Upper lobe of left lung (tissue), 6 donors: ENCODE results near the gene ZNF738. TPM values are rescaled to one million over a fixed set of nuclear protein-coding genes. Genes with fewer than 3 reads are reported as not detected.
A peak's percentile ranks its signal among the peaks of the same experiment; 100 is the strongest.

Experiments used
- ATAC-seq, 2 donors: fragments of 200-7000 bp; cut with Tn5 transposase; one replicate each; pipeline ENCODE4 v1.9.1; 2022; ENCODE audit warnings: mild to moderate bottlenecking in 2 of 2, moderate library complexity in 2 of 2; ENCODE audit not compliant: low FRiP score in 2 of 2
- DNase-seq, 2 donors: peaks; one replicate each; pipeline ENCODE4 v3.0.0-alpha.2; 2019 to 2020
- H3K27ac ChIP-seq, 4 donors: fragments of 200-600 bp; sonication (generic); one replicate each; pipeline ENCODE4 v1.5.1; 2016 to 2019
- H3K27me3 ChIP-seq, 4 donors: fragments of 200-600 bp; sonication (generic); one replicate each; pipeline ENCODE4 v1.5.1; 2017 to 2019
- H3K36me3 ChIP-seq, 4 donors: fragments of 200-600 bp; sonication (generic); one replicate each; pipeline ENCODE4 v1.5.1; 2016 to 2019
- H3K4me1 ChIP-seq, 4 donors: fragments of 200-600 bp; sonication (generic); one replicate each; pipeline ENCODE4 v1.5.1; 2018 to 2019
- H3K4me3 ChIP-seq, 4 donors: fragments of 200-600 bp; sonication (generic); one replicate each; pipeline ENCODE4 v1.5.1; 2017 to 2019; ENCODE audit warnings: mild to moderate bottlenecking in 2 of 4, moderate library complexity in 1 of 4
- H3K9me3 ChIP-seq, 4 donors: fragments of 200-600 bp; sonication (generic); one replicate each; pipeline ENCODE4 v1.5.1; 2018 to 2019
- EP300 ChIP-seq, 4 donors: sonication (generic); formaldehyde crosslinking; IDR thresholded peaks; one replicate each; pipeline ENCODE4 v1.5.1; 2017; ENCODE audit warnings: antibody characterized with exemption in 4 of 4, control low read depth in 2 of 4
- POLR2A ChIP-seq, 4 donors: fragments of 450-650 bp; IDR thresholded peaks; one replicate each; pipeline ENCODE4 v1.5.1; 2016 to 2017; ENCODE audit warnings: antibody characterized with exemption in 4 of 4, mild to moderate bottlenecking in 2 of 4
- POLR2AphosphoS5 ChIP-seq, 2 donors: sonication (generic); formaldehyde crosslinking; IDR thresholded peaks; one replicate each; pipeline ENCODE4 v1.5.1; 2017; ENCODE audit warnings: antibody characterized with exemption in 2 of 2
- WGBS, 2 donors: methylation state at CpG; one replicate each; pipeline ENCODE4 v1.1.5; 2017 to 2018; 5-methylcytosine and 5-hydroxymethylcytosine counted together
- total RNA-seq, 6 donors: library from RNA; depleted of rRNA in 4 of 6; stranded (reverse); fragments of >200 nt in 4 of 6; gene quantifications; one replicate each; pipeline versions ENCODE4 v1.1.0 to v1.2.1, GENCODE V29; 2016 to 2021
- TF ChIP-seq, protein P1 (sequence below), 6 experiments: fragments of 450-650 bp in 4 of 6; fragments of 200-600 bp in 2 of 6; sonication (generic) in 2 of 6; IDR thresholded peaks; one replicate each; pipeline ENCODE4 v1.5.1; 2016 to 2019; ENCODE audit warnings: antibody characterized with exemption in 6 of 6
- donor health status: DM: no; HTN: no; CAD: no; lungs with moderate emphysema.
- donor health status: DM: no; HTN: yes; CAD: no; lungs with severe emphysema.

Gene ZNF738
- total RNA-seq, 6 donors from 2014 or later, result 4.0 to 27.2 (median 6.8) TPM

DNA sequence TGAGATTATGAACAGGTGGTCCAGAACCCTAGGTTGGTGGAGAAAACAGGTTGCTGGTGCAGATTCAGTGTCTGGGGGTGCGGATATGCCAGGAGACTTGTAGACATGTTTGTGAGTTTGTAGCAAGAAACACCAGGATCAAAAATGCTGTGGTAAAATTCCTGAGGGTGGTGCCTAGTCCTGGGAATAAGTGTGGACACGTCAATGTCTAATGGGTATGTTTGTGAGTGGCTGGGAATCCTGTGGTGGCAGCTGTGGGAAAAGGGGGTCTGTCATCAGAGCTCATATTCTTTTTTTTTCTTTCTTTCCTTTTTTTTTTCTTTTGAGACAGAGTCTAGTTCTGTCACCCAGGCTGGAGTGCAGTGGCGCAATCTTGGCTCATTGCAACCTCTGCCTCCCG is 36.8 kb upstream of the ZNF738 start:
- peaks cover 0 to 9% (median 0%) of the 10 kb centered on the region in 4 donors for H3K4me1 ChIP-seq
- no peak for TF ChIP-seq POLR2AphosphoS5 (IDR thresholded peaks at IDR 0.05)
- no peak for TF ChIP-seq EP300 (IDR thresholded peaks at IDR 0.05)
- no peak for TF ChIP-seq POLR2A (IDR thresholded peaks at IDR 0.05)
- no peak overlapping the region for H3K4me3 ChIP-seq
- WGBS, 2 donors, result 72 to 74% methylated on average over 4 of the region's 4 CpGs
- H3K27me3 ChIP-seq, result no peaks in the 10 kb centered on the region
- peaks cover 0 to 21% (median 7%) of the 10 kb centered on the region in 4 donors for H3K9me3 ChIP-seq
- peaks cover 0 to 17% (median 7%) of the 10 kb centered on the region in 4 donors for H3K36me3 ChIP-seq
- H3K27ac ChIP-seq, result no peak overlapping the region
- no peak for DNase-seq
- peak in 1 of 2 donors; percentile 17 for ATAC-seq

DNA sequence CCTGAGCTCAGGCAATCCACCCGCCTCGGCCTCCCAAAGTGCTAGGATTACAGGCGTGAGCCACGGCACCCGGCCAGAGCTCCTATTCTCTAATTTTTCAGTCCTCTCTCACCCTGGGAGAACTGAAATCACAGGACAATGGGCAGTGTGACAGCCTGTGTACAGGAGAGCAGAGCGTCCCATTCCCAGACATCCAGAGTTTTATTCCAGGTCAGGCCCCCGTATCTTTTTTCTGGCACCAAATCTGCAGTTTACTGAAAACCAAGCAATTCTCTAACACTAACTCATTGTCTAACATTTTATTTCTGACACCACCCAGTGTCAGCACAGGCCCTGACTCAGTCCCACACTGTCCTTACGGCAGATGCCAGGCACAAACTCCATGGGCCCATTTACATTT is 36.3 kb upstream of the ZNF738 start:
- no peak for DNase-seq
- Histone ChIP-seq H3K4me3 (no peak overlapping the region), H3K9me3 (peaks cover 0 to 21% (median 5%) of the 10 kb centered on the region in 4 donors), H3K36me3 (peaks cover 0 to 20% (median 8%) of the 10 kb centered on the region in 4 donors), H3K4me1 (peaks cover 0 to 11% (median 1%) of the 10 kb centered on the region in 4 donors), H3K27ac (no peak overlapping the region), H3K27me3 (no peaks in the 10 kb centered on the region)
- no peak for TF ChIP-seq POLR2AphosphoS5 (IDR thresholded peaks at IDR 0.05)
- no peak for TF ChIP-seq EP300 (IDR thresholded peaks at IDR 0.05)
- TF ChIP-seq, protein P1, sequence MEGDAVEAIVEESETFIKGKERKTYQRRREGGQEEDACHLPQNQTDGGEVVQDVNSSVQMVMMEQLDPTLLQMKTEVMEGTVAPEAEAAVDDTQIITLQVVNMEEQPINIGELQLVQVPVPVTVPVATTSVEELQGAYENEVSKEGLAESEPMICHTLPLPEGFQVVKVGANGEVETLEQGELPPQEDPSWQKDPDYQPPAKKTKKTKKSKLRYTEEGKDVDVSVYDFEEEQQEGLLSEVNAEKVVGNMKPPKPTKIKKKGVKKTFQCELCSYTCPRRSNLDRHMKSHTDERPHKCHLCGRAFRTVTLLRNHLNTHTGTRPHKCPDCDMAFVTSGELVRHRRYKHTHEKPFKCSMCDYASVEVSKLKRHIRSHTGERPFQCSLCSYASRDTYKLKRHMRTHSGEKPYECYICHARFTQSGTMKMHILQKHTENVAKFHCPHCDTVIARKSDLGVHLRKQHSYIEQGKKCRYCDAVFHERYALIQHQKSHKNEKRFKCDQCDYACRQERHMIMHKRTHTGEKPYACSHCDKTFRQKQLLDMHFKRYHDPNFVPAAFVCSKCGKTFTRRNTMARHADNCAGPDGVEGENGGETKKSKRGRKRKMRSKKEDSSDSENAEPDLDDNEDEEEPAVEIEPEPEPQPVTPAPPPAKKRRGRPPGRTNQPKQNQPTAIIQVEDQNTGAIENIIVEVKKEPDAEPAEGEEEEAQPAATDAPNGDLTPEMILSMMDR (IDR thresholded peaks at IDR 0.05), result no peak
- TF ChIP-seq POLR2A (IDR thresholded peaks at IDR 0.05), result no peak
- ATAC-seq, result peak in 1 of 2 donors; percentile 78
- 86 to 91% methylated on average over 8 of the region's 8 CpGs for WGBS, 2 donors

GRCh38 chr19:21323000-21323399 is 35.8 kb upstream of the ZNF738 start:
- TF ChIP-seq POLR2A (IDR thresholded peaks at IDR 0.05), result no peak
- TF ChIP-seq, protein P1 (IDR thresholded peaks at IDR 0.05), result no peak
- no peak for TF ChIP-seq EP300 (IDR thresholded peaks at IDR 0.05)
- TF ChIP-seq POLR2AphosphoS5 (IDR thresholded peaks at IDR 0.05), result no peak
- H3K4me1 ChIP-seq, result peaks cover under 1 to 15% (median 6%) of the 10 kb centered on the region in 4 donors
- peaks cover 0 to 20% (median 9%) of the 10 kb centered on the region in 4 donors for H3K36me3 ChIP-seq
- H3K4me3 ChIP-seq, result no peak overlapping the region
- 68 to 70% methylated on average over 2 of the region's 2 CpGs for WGBS, 2 donors
- ATAC-seq (no peak), DNase-seq (no peak)
- no peak overlapping the region for H3K27ac ChIP-seq
- peaks cover 0 to 17% (median 4%) of the 10 kb centered on the region in 4 donors for H3K9me3 ChIP-seq
- no peaks in the 10 kb centered on the region for H3K27me3 ChIP-seq

DNA sequence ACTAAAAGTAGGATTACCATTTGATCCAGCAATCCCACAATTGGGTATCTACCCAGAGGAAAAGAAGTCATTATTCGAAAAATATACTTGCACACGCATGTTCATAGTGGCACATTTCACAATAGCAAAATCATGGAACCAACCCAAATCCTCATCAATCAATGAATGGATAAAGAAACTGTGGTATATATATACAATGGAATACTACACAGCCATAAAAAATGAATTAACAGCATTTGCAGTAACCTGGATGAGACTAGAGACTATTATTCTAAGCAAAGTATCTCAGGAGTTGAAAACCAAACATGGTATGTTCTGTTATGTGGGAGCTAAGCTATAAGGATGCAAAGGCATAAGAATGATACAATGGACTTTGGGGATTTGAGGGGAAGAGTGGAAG is 32.6 kb upstream of the ZNF738 start:
- H3K4me3 ChIP-seq, result no peak overlapping the region
- no peaks in the 10 kb centered on the region for H3K27me3 ChIP-seq
- ATAC-seq, result no peak
- peaks cover 0 to 17% (median 9%) of the 10 kb centered on the region in 4 donors for H3K36me3 ChIP-seq
- DNase-seq, result no peak
- TF ChIP-seq POLR2A (IDR thresholded peaks at IDR 0.05) (no peak), POLR2AphosphoS5 (IDR thresholded peaks at IDR 0.05) (no peak), EP300 (IDR thresholded peaks at IDR 0.05) (no peak)
- TF ChIP-seq, protein P1 (IDR thresholded peaks at IDR 0.05), result no peak
- H3K27ac ChIP-seq, result no peak overlapping the region
- 99 to 100% methylated on average over 2 of the region's 2 CpGs for WGBS, 2 donors
- H3K9me3 ChIP-seq, result peaks cover 0 to 13% (median 4%) of the 10 kb centered on the region in 4 donors
- H3K4me1 ChIP-seq, result peaks cover 9 to 26% (median 12%) of the 10 kb centered on the region in 4 donors

GRCh38 chr19:21328406-21328805 is 30.4 kb upstream of the ZNF738 start:
- H3K9me3 ChIP-seq, result peaks cover 0 to 13% (median 4%) of the 10 kb centered on the region in 4 donors

More at GRCh38 chr19:21328406-21328805, 30.4 kb upstream of the ZNF738 start:
- Histone ChIP-seq H3K36me3 (peaks cover 0 to 17% (median 9%) of the 10 kb centered on the region in 4 donors), H3K4me1 (peaks cover 9 to 17% (median 12%) of the 10 kb centered on the region in 4 donors), H3K27ac (peak overlapping the region; percentile 91 to 97 (median 94)), H3K4me3 (peak overlapping the region; percentile 60 to 76 (median 66)), H3K27me3 (no peaks in the 10 kb centered on the region)
- TF ChIP-seq POLR2AphosphoS5 (IDR thresholded peaks at IDR 0.05) (no peak), EP300 (IDR thresholded peaks at IDR 0.05) (no peak), POLR2A (IDR thresholded peaks at IDR 0.05) (no peak)
- TF ChIP-seq, protein P1 (IDR thresholded peaks at IDR 0.05), result no peak
- DNase-seq, result no peak
- ATAC-seq, result no peak
- WGBS, 2 donors, result 5 to 10% methylated on average over 6 of the region's 6 CpGs
